HG03520 (cell line): ENCODE measurements around the gene EHD4.

ENCODE experiments used
- ATAC-seq: cut with Tn5 transposase; IDR thresholded peaks from one replicate; pipeline ENCODE4 v1.9.1; 2021; ENCODE audit warnings: mild to moderate bottlenecking, moderate library complexity; ENCODE audit not compliant: unreplicated experiment

Gene EHD4

GRCh38 chr15:41847981-41848380 lies 124.4 kb downstream of the EHD4 start:
- ATAC-seq = no peak

- no peak for ATAC-seq
Measured at GRCh38 chr15:41847206-41847605, 125.2 kb downstream of the EHD4 start.
